ENCODE results near the gene CRYBG1. TPM values are rescaled to one million over a fixed set of nuclear protein-coding genes. Genes with fewer than 3 reads are reported as not detected.
A peak's percentile ranks its signal among the peaks of the same experiment; 100 is the strongest.

Gene CRYBG1, protein sequence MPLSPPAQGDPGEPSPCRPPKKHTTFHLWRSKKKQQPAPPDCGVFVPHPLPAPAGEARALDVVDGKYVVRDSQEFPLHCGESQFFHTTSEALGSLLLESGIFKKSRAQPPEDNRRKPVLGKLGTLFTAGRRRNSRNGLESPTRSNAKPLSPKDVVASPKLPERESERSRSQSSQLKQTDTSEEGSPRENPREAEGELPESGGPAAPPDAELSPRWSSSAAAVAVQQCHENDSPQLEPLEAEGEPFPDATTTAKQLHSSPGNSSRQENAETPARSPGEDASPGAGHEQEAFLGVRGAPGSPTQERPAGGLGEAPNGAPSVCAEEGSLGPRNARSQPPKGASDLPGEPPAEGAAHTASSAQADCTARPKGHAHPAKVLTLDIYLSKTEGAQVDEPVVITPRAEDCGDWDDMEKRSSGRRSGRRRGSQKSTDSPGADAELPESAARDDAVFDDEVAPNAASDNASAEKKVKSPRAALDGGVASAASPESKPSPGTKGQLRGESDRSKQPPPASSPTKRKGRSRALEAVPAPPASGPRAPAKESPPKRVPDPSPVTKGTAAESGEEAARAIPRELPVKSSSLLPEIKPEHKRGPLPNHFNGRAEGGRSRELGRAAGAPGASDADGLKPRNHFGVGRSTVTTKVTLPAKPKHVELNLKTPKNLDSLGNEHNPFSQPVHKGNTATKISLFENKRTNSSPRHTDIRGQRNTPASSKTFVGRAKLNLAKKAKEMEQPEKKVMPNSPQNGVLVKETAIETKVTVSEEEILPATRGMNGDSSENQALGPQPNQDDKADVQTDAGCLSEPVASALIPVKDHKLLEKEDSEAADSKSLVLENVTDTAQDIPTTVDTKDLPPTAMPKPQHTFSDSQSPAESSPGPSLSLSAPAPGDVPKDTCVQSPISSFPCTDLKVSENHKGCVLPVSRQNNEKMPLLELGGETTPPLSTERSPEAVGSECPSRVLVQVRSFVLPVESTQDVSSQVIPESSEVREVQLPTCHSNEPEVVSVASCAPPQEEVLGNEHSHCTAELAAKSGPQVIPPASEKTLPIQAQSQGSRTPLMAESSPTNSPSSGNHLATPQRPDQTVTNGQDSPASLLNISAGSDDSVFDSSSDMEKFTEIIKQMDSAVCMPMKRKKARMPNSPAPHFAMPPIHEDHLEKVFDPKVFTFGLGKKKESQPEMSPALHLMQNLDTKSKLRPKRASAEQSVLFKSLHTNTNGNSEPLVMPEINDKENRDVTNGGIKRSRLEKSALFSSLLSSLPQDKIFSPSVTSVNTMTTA (N-terminal part only)
- polyA plus RNA-seq (2012; ENCODE audit: insufficient read length, low read depth), result not detected

- TF ChIP-seq TAF1 (IDR thresholded peaks at IDR 0.05; ENCODE audit: borderline replicate concordance, insufficient read depth, low read length) (no peak), FOXP2 (optimal IDR thresholded peaks at IDR 0.05; ENCODE audit: borderline replicate concordance, extremely low read depth, extremely low read length, insufficient read depth) (peak; percentile 35)
Measured at GRCh38 chr6:106360410-106360988, at the start of gene CRYBG1. TSS of gene CRYBG1 (plus strand) at chr6:106360717. CDS start at chr6:106360909, 192 bp downstream.

GRCh38 chr6:106315765-106316374 is 44.6 kb upstream of the CRYBG1 start:
- no peak for TF ChIP-seq POLR2AphosphoS5 (IDR thresholded peaks at IDR 0.05; ENCODE audit: low read depth, low read length)
- no peak for TF ChIP-seq TAF1 (IDR thresholded peaks at IDR 0.05; ENCODE audit: borderline replicate concordance, insufficient read depth, low read length)
- no peak for TF ChIP-seq SIN3A (IDR thresholded peaks at IDR 0.05; ENCODE audit: borderline replicate concordance, insufficient read depth, low read length)
- no peak for TF ChIP-seq REST (IDR thresholded peaks at IDR 0.05; ENCODE audit: insufficient read depth in 1 of 2, low read depth in 2 of 2, low read length in 2 of 2)
- TF ChIP-seq FOXP2 (optimal IDR thresholded peaks at IDR 0.05; ENCODE audit: borderline replicate concordance, extremely low read depth, extremely low read length, insufficient read depth), result no peak

- TF ChIP-seq SIN3A (IDR thresholded peaks at IDR 0.05; ENCODE audit: borderline replicate concordance, insufficient read depth, low read length), result no peak
- TF ChIP-seq POLR2AphosphoS5 (IDR thresholded peaks at IDR 0.05; ENCODE audit: low read depth, low read length), result no peak
Measured at GRCh38 chr6:106316375-106316766, 44.1 kb upstream of the CRYBG1 start.

DNA sequence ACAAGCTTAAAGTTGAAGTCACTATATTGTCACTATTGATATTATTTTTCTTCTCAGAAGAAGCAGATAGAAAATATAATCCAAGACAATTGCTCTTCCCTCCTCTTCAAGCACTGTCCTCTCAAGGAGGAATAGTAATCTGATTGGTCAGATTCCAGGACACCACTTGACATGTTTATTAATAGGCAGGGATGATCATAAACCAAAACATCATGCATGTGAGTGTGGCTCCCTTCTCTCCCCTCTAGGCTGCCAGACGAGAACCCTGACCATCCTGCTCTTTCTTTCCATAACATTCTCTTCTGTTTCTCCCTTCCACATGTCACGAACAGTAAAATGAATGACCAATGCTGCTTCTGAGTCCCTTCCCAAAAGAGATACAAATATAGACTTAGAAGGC is 42.5 kb upstream of the CRYBG1 start:
- TF ChIP-seq SIN3A (IDR thresholded peaks at IDR 0.05; ENCODE audit: borderline replicate concordance, insufficient read depth, low read length) (no peak), TAF1 (IDR thresholded peaks at IDR 0.05; ENCODE audit: borderline replicate concordance, insufficient read depth, low read length) (no peak), REST (IDR thresholded peaks at IDR 0.05; ENCODE audit: insufficient read depth in 1 of 2, low read depth in 2 of 2, low read length in 2 of 2) (no peak), FOXP2 (optimal IDR thresholded peaks at IDR 0.05; ENCODE audit: borderline replicate concordance, extremely low read depth, extremely low read length, insufficient read depth) (no peak), POLR2AphosphoS5 (IDR thresholded peaks at IDR 0.05; ENCODE audit: low read depth, low read length) (no peak)

DNA sequence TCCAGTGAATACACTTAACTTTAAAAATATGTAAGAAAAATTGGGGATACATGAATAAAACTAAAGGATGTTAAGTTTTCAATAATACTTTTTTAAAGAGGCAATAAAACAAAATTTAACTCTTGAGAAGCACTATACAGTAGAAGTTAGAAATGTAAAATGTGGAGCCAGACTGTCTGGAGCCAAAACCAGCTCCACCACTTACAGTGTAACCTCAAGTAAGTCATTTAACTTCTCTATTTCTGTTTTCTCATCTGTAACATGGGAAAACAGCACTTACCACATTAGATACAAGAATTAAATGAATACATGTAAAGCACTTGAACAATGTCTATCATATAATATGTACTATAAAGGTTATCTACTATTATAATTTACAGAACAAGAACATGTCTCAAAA is 41.7 kb upstream of the CRYBG1 start:
- no peak for TF ChIP-seq SIN3A (IDR thresholded peaks at IDR 0.05; ENCODE audit: borderline replicate concordance, insufficient read depth, low read length)
- no peak for TF ChIP-seq REST (IDR thresholded peaks at IDR 0.05; ENCODE audit: insufficient read depth in 1 of 2, low read depth in 2 of 2, low read length in 2 of 2)
- TF ChIP-seq FOXP2 (optimal IDR thresholded peaks at IDR 0.05; ENCODE audit: borderline replicate concordance, extremely low read depth, extremely low read length, insufficient read depth), result no peak
- TF ChIP-seq TAF1 (IDR thresholded peaks at IDR 0.05; ENCODE audit: borderline replicate concordance, insufficient read depth, low read length), result no peak
- TF ChIP-seq POLR2AphosphoS5 (IDR thresholded peaks at IDR 0.05; ENCODE audit: low read depth, low read length), result no peak
